Muscle layer of colon (tissue), 2 donors: ENCODE results near the gene CACNB2.

ENCODE experiments used
- H3K27ac ChIP-seq: one replicate; pipeline ENCODE4 v1.7.0; 2013; ENCODE audit warnings: low read depth, mild to moderate bottlenecking, low read length, moderate library complexity
- H3K27me3 ChIP-seq, 2 donors: one replicate each; pipeline ENCODE4 v1.7.0; 2013; ENCODE audit warnings: low read length in 2 of 2, mild to moderate bottlenecking in 2 of 2; ENCODE audit not compliant: insufficient read depth in 2 of 2, control insufficient read depth in 1 of 2
- H3K36me3 ChIP-seq: one replicate; pipeline ENCODE4 v1.7.0; 2013; ENCODE audit warnings: mild to moderate bottlenecking, low read length; ENCODE audit not compliant: insufficient read depth
- H3K4me1 ChIP-seq: one replicate; pipeline ENCODE4 v1.7.0; 2013; ENCODE audit warnings: mild to moderate bottlenecking, low read length; ENCODE audit not compliant: insufficient read depth
- H3K4me3 ChIP-seq, 2 donors: one replicate each; pipeline ENCODE4 v1.7.0; 2013; ENCODE audit warnings: low read length in 2 of 2, low read depth in 1 of 2, mild to moderate bottlenecking in 1 of 2, moderate library complexity in 1 of 2
- H3K9ac ChIP-seq: one replicate; pipeline ENCODE4 v1.7.0; 2013; ENCODE audit warnings: low read length
- H3K9me3 ChIP-seq: one replicate; pipeline ENCODE4 v1.7.0; 2013; ENCODE audit warnings: mild to moderate bottlenecking, low read length
- donor health status: abdominal sarcoma.
- donor health status: Adenocarcinoma of cecum.

Gene CACNB2

GRCh38 chr10:18350340-18350739 is 210.1 kb downstream of the CACNB2 start:
- H3K27me3 ChIP-seq = no peaks in the 10 kb centered on the region
- no peaks in the 10 kb centered on the region for H3K9me3 ChIP-seq
- no peaks in the 10 kb centered on the region for H3K4me1 ChIP-seq
- H3K4me3 ChIP-seq = no peak overlapping the region
- H3K27ac ChIP-seq = no peak overlapping the region
- H3K36me3 ChIP-seq = no peaks in the 10 kb centered on the region
- no peak overlapping the region for H3K9ac ChIP-seq

- Histone ChIP-seq H3K4me3 (no peak overlapping the region), H3K36me3 (no peaks in the 10 kb centered on the region), H3K9ac (no peak overlapping the region), H3K27me3 (no peaks in the 10 kb centered on the region), H3K9me3 (no peaks in the 10 kb centered on the region), H3K4me1 (no peaks in the 10 kb centered on the region), H3K27ac (no peak overlapping the region)
Measured at GRCh38 chr10:18351421-18351820, 211.2 kb downstream of the CACNB2 start.

- Histone ChIP-seq H3K9ac (no peak overlapping the region), H3K27me3 (no peaks in the 10 kb centered on the region), H3K9me3 (no peaks in the 10 kb centered on the region), H3K36me3 (no peaks in the 10 kb centered on the region), H3K4me1 (no peaks in the 10 kb centered on the region), H3K27ac (no peak overlapping the region), H3K4me3 (no peak overlapping the region)
Measured at GRCh38 chr10:18352175-18352574, 212.0 kb downstream of the CACNB2 start.

GRCh38 chr10:18359812-18360211 is 219.6 kb downstream of the CACNB2 start:
- Histone ChIP-seq H3K36me3 (no peaks in the 10 kb centered on the region), H3K4me1 (no peaks in the 10 kb centered on the region), H3K27me3 (no peaks in the 10 kb centered on the region), H3K9ac (no peak overlapping the region), H3K4me3 (no peak overlapping the region), H3K9me3 (no peaks in the 10 kb centered on the region), H3K27ac (no peak overlapping the region)

- Histone ChIP-seq H3K4me1 (peaks cover under 1% of the 10 kb centered on the region), H3K9me3 (no peaks in the 10 kb centered on the region), H3K9ac (no peak overlapping the region), H3K27ac (no peak overlapping the region), H3K4me3 (no peak overlapping the region), H3K27me3 (no peaks in the 10 kb centered on the region), H3K36me3 (no peaks in the 10 kb centered on the region)
Measured at GRCh38 chr10:18362892-18363291, 222.7 kb downstream of the CACNB2 start.

GRCh38 chr10:18364987-18365775 is 225.0 kb downstream of the CACNB2 start:
- Histone ChIP-seq H3K4me3 (no peak overlapping the region), H3K9me3 (no peaks in the 10 kb centered on the region), H3K27ac (no peak overlapping the region), H3K36me3 (no peaks in the 10 kb centered on the region), H3K9ac (no peak overlapping the region), H3K4me1 (peaks cover 7% of the 10 kb centered on the region), H3K27me3 (no peaks in the 10 kb centered on the region)

- no peak overlapping the region for H3K9ac ChIP-seq
- no peak overlapping the region for H3K4me3 ChIP-seq
- H3K4me1 ChIP-seq = peaks cover 7% of the 10 kb centered on the region
- no peaks in the 10 kb centered on the region for H3K27me3 ChIP-seq
- H3K9me3 ChIP-seq = no peaks in the 10 kb centered on the region
- H3K36me3 ChIP-seq = no peaks in the 10 kb centered on the region
- no peak overlapping the region for H3K27ac ChIP-seq
Measured at GRCh38 chr10:18367840-18368239, 227.6 kb downstream of the CACNB2 start.

- Histone ChIP-seq H3K4me3 (no peak overlapping the region), H3K9ac (no peak overlapping the region), H3K4me1 (peaks cover 7% of the 10 kb centered on the region), H3K27me3 (no peaks in the 10 kb centered on the region), H3K36me3 (no peaks in the 10 kb centered on the region), H3K27ac (no peak overlapping the region), H3K9me3 (no peaks in the 10 kb centered on the region)
Measured at GRCh38 chr10:18368273-18368672, 228.0 kb downstream of the CACNB2 start.

GRCh38 chr10:18368682-18369081 is 228.5 kb downstream of the CACNB2 start:
- Histone ChIP-seq H3K4me3 (no peak overlapping the region), H3K27ac (no peak overlapping the region), H3K27me3 (no peaks in the 10 kb centered on the region), H3K36me3 (no peaks in the 10 kb centered on the region), H3K9ac (no peak overlapping the region), H3K9me3 (no peaks in the 10 kb centered on the region), H3K4me1 (peaks cover 7% of the 10 kb centered on the region)

- Histone ChIP-seq H3K9ac (no peak overlapping the region), H3K4me3 (no peak overlapping the region), H3K9me3 (no peaks in the 10 kb centered on the region), H3K27me3 (no peaks in the 10 kb centered on the region), H3K36me3 (no peaks in the 10 kb centered on the region), H3K4me1 (peaks cover 7% of the 10 kb centered on the region), H3K27ac (no peak overlapping the region)
Measured at GRCh38 chr10:18369859-18370473, 229.7 kb downstream of the CACNB2 start.

GRCh38 chr10:18376650-18377049 is 236.4 kb downstream of the CACNB2 start:
- H3K27me3 ChIP-seq = no peaks in the 10 kb centered on the region

GRCh38 chr10:18377898-18378297 is 237.7 kb downstream of the CACNB2 start:
- no peaks in the 10 kb centered on the region for H3K36me3 ChIP-seq
- no peaks in the 10 kb centered on the region for H3K27me3 ChIP-seq
- H3K4me1 ChIP-seq = no peaks in the 10 kb centered on the region
- no peaks in the 10 kb centered on the region for H3K9me3 ChIP-seq
- no peak overlapping the region for H3K9ac ChIP-seq
- H3K27ac ChIP-seq = no peak overlapping the region
- H3K4me3 ChIP-seq = no peak overlapping the region

More at GRCh38 chr10:18376650-18377049, 236.4 kb downstream of the CACNB2 start:
- Histone ChIP-seq H3K9ac (no peak overlapping the region), H3K4me1 (no peaks in the 10 kb centered on the region), H3K4me3 (no peak overlapping the region), H3K36me3 (no peaks in the 10 kb centered on the region), H3K9me3 (no peaks in the 10 kb centered on the region), H3K27ac (no peak overlapping the region)
